HG03108 (cell line): ENCODE measurements around the gene DMD.
"Not testable (repeated sequence)": the region's sequence is repeated elsewhere in the genome, so short reads cannot be mapped to it uniquely, and the experiment has no call there.

Source experiments
- ATAC-seq: cut with Tn5 transposase; IDR thresholded peaks from one replicate; pipeline ENCODE4 v1.9.1; 2021; ENCODE audit warnings: moderate library complexity; ENCODE audit not compliant: unreplicated experiment

The DMD gene

GRCh38 chrX:32867781-32868523, 343.4 kb downstream of the DMD start:
- ATAC-seq: no peak

- no peak for ATAC-seq
Observed at GRCh38 chrX:32852203-32852602, 359.1 kb downstream of the DMD start.

GRCh38 chrX:32851556-32851955, 359.8 kb downstream of the DMD start:
- no peak for ATAC-seq

- ATAC-seq: no peak
Observed at GRCh38 chrX:32847921-32848320, 363.4 kb downstream of the DMD start.

- no peak for ATAC-seq
Observed at GRCh38 chrX:32842053-32842452, 369.3 kb downstream of the DMD start.

- no peak for ATAC-seq
Observed at GRCh38 chrX:32839781-32840180, 371.6 kb downstream of the DMD start.

- ATAC-seq: no peak
Observed at GRCh38 chrX:32825009-32825408, 386.3 kb downstream of the DMD start.

GRCh38 chrX:32804034-32804433, 407.3 kb downstream of the DMD start:
- no peak for ATAC-seq

- no peak for ATAC-seq
Observed at GRCh38 chrX:32798990-32799389, 412.4 kb downstream of the DMD start.

- no peak for ATAC-seq
Observed at GRCh38 chrX:32788936-32789335, 422.4 kb downstream of the DMD start.

- no peak for ATAC-seq
Observed at GRCh38 chrX:32780109-32780508, 431.2 kb downstream of the DMD start.

GRCh38 chrX:32778965-32779364, 432.4 kb downstream of the DMD start:
- no peak for ATAC-seq

- no peak for ATAC-seq
Observed at GRCh38 chrX:32774966-32775365, 436.4 kb downstream of the DMD start.

- no peak for ATAC-seq
Observed at GRCh38 chrX:32749070-32749469, 462.3 kb downstream of the DMD start.

GRCh38 chrX:32745323-32745722, 466.0 kb downstream of the DMD start:
- ATAC-seq: no peak

- no peak for ATAC-seq
Observed at GRCh38 chrX:32744921-32745320, 466.4 kb downstream of the DMD start.

GRCh38 chrX:32741910-32742309, 469.4 kb downstream of the DMD start:
- ATAC-seq: no peak

- ATAC-seq: no peak
Observed at GRCh38 chrX:32708542-32708941, 502.8 kb downstream of the DMD start.

GRCh38 chrX:32705385-32705784, 506.0 kb downstream of the DMD start:
- not testable (repeated sequence) for ATAC-seq

- ATAC-seq: no peak
Observed at GRCh38 chrX:32687379-32687778, 524.0 kb downstream of the DMD start.

- ATAC-seq: no peak
Observed at GRCh38 chrX:32678487-32678886, 532.9 kb downstream of the DMD start.

GRCh38 chrX:32673193-32673592, 538.2 kb downstream of the DMD start:
- ATAC-seq: no peak

GRCh38 chrX:32662516-32662915, 548.8 kb downstream of the DMD start:
- no peak for ATAC-seq
